CD4-positive, CD25-positive, alpha-beta regulatory T cell (primary cell): ENCODE results near the gene TIGD2. TPM values are rescaled to one million over a fixed set of nuclear protein-coding genes. Genes with fewer than 3 reads are reported as not detected.

ENCODE experiments used
- ATAC-seq, 2 donors: fragments of 150-1000 bp; cut with Tn5 transposase; one replicate each; pipeline ENCODE4 v1.10.0; 2021; ENCODE audit warnings: low read depth in 2 of 2, moderate number of reproducible peaks in 2 of 2, moderate library complexity in 1 of 2
- DNase-seq, 3 donors: peaks; one replicate each; pipeline versions ENCODE4 v3.0.0 to v3.0.0-alpha.2; 2012 to 2022; ENCODE audit warnings: mixed read lengths in 1 of 3
- H3K27ac ChIP-seq: one replicate; pipeline ENCODE4 v1.7.0; 2013; ENCODE audit warnings: mild to moderate bottlenecking, low read length; ENCODE audit not compliant: insufficient read depth, poor library complexity, severe bottlenecking
- H3K27me3 ChIP-seq: one replicate; pipeline ENCODE4 v1.7.0; 2013; ENCODE audit warnings: low read length; ENCODE audit not compliant: control insufficient read depth, insufficient read depth
- H3K36me3 ChIP-seq: one replicate; pipeline ENCODE4 v1.7.0; 2013; ENCODE audit warnings: mild to moderate bottlenecking, low read length, moderate library complexity; ENCODE audit not compliant: control insufficient read depth, insufficient read depth
- H3K4me1 ChIP-seq: 2 replicates; pipeline ENCODE4 v1.7.0; 2013; ENCODE audit warnings: mild to moderate bottlenecking, low read length; ENCODE audit not compliant: insufficient read depth, control insufficient read depth, poor library complexity, severe bottlenecking
- H3K4me3 ChIP-seq: one replicate; pipeline ENCODE4 v1.7.0; 2013; ENCODE audit warnings: low read depth, mild to moderate bottlenecking, low read length, moderate library complexity
- H3K9me3 ChIP-seq, 2 experiments: 1 replicate in 1 of 2; 2 replicates in 1 of 2; pipeline ENCODE4 v1.7.0; 2013; ENCODE audit warnings: low read length in 2 of 2, mild to moderate bottlenecking in 1 of 2, moderate library complexity in 1 of 2; ENCODE audit not compliant: control insufficient read depth in 2 of 2
- H3K27ac Mint-ChIP-seq, 3 donors: one replicate each; pipeline ENCODE4 v1.8.0; 2020 to 2022; ENCODE audit warnings: mild to moderate bottlenecking in 3 of 3, mixed read lengths in 3 of 3, moderate library complexity in 2 of 3
- H3K27me3 Mint-ChIP-seq: one replicate; pipeline ENCODE4 v1.8.0; 2022; ENCODE audit warnings: mild to moderate bottlenecking, mixed read lengths
- H3K36me3 Mint-ChIP-seq: one replicate; pipeline ENCODE4 v1.8.0; 2020; ENCODE audit warnings: mixed read lengths
- H3K4me1 Mint-ChIP-seq, 4 donors: one replicate each; pipeline ENCODE4 v1.8.0; 2020 to 2022; ENCODE audit warnings: mixed read lengths in 4 of 4, mild to moderate bottlenecking in 1 of 4
- H3K4me3 Mint-ChIP-seq, 4 donors: one replicate each; pipeline ENCODE4 v1.8.0; 2020 to 2022; ENCODE audit warnings: mild to moderate bottlenecking in 4 of 4, mixed read lengths in 4 of 4, moderate library complexity in 3 of 4
- H3K9me3 Mint-ChIP-seq, 7 donors: one replicate each; pipeline ENCODE4 v1.8.0; 2020 to 2022; ENCODE audit warnings: mixed read lengths in 7 of 7, mild to moderate bottlenecking in 3 of 7, moderate library complexity in 2 of 7
- polyA plus RNA-seq, 4 donors: library from polyadenylated mRNA; unstranded; fragments of 300-500 nt; fragmentation: Illumina TruSeq; gene quantifications; one replicate each; pipeline ENCODE4 v1.2.3, GENCODE V29; 2021
- total RNA-seq: library from RNA; stranded (reverse); gene quantifications from one replicate; pipeline ENCODE4 v1.2.3, GENCODE V29; 2022

TIGD2 gene
- total and polyA plus RNA-seq, 5 donors from 2014 or later, result 4.0 to 7.4 (median 6.0) TPM

- ATAC-seq (no peak), DNase-seq (no peak)
Measured at GRCh38 chr4:89077761-89078160, 33.6 kb upstream of the TIGD2 start.

DNA sequence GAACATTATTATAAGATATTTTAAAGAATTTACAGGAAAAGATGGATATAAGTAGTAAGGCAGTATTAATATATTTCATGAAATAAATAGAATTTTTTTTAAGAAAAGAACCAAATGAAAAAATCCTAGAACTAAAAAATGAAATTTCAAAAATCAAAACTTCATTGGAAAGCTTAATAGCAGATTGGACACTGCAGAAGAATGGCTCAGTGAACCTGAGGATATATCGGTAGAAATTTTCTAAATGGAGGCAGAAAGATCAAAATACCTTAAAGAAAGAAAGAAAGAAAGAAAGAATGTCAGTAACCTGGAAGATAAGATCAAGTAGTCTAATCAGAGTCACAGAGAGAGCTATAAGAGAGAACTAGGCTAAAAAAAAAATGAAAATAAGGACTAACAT lies 33.0 kb upstream of the TIGD2 start:
- no peak overlapping the region for H3K4me3 Mint-ChIP-seq

More at GRCh38 chr4:89077761-89078160, 33.6 kb upstream of the TIGD2 start:
- H3K9me3 ChIP-seq, result peaks cover 0 to 8% of the 10 kb centered on the region in 2 experiments
- H3K27ac Mint-ChIP-seq, result no peak overlapping the region
- H3K27ac ChIP-seq, result no peak overlapping the region
- H3K4me3 ChIP-seq, result no peak overlapping the region
- no peaks in the 10 kb centered on the region for H3K27me3 ChIP-seq
- H3K4me3 Mint-ChIP-seq, result no peak overlapping the region
- H3K4me1 ChIP-seq, result no peaks in the 10 kb centered on the region
- H3K36me3 ChIP-seq, result no peaks in the 10 kb centered on the region
- peaks cover 0 to 34% (median 9%) of the 10 kb centered on the region in 7 donors for H3K9me3 Mint-ChIP-seq
- no peaks in the 10 kb centered on the region for H3K27me3 Mint-ChIP-seq
- H3K36me3 Mint-ChIP-seq, result peaks cover 8% of the 10 kb centered on the region
- H3K4me1 Mint-ChIP-seq, result peaks cover 0 to 7% (median 6%) of the 10 kb centered on the region in 4 donors

DNA sequence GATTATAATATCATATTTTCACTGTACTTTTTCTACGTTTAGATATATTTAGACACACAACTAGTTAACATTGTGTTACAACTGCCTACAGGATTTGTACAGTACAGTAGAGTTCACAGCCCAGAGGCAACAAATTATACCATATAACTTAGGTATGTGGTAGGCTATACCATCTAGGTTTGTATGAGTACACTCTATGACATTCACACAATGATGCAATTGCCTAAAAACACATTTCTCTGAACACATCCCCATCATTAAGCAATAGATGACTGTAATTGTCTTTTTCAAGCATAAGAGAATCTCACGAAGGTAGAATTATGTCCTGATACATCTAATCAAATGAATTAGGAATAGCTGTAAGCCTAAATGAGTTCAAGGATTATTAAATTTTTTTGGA lies 12.3 kb upstream of the TIGD2 start:
- H3K36me3 Mint-ChIP-seq, result no peaks in the 10 kb centered on the region
- H3K4me1 Mint-ChIP-seq, result peaks cover 5 to 21% (median 11%) of the 10 kb centered on the region in 4 donors
- DNase-seq (no peak), ATAC-seq (no peak)
- no peak overlapping the region for H3K27ac ChIP-seq
- no peak overlapping the region for H3K27ac Mint-ChIP-seq
- no peaks in the 10 kb centered on the region for H3K9me3 ChIP-seq
- peaks cover 0 to 2% (median 0%) of the 10 kb centered on the region in 7 donors for H3K9me3 Mint-ChIP-seq
- no peak overlapping the region for H3K4me3 ChIP-seq
- no peaks in the 10 kb centered on the region for H3K27me3 Mint-ChIP-seq
- no peaks in the 10 kb centered on the region for H3K27me3 ChIP-seq
- H3K36me3 ChIP-seq, result no peaks in the 10 kb centered on the region
- H3K4me1 ChIP-seq, result no peaks in the 10 kb centered on the region
- no peak overlapping the region for H3K4me3 Mint-ChIP-seq

More for the DNA sequence above, 33.0 kb upstream of the TIGD2 start:
- H3K27ac ChIP-seq, result no peak overlapping the region
- H3K4me1 ChIP-seq, result no peaks in the 10 kb centered on the region
- DNase-seq (no peak), ATAC-seq (no peak)
- H3K4me3 ChIP-seq, result no peak overlapping the region
- peaks cover 8% of the 10 kb centered on the region for H3K36me3 Mint-ChIP-seq
- peaks cover 0 to 8% of the 10 kb centered on the region in 2 experiments for H3K9me3 ChIP-seq
- peaks cover 0 to 34% (median 9%) of the 10 kb centered on the region in 7 donors for H3K9me3 Mint-ChIP-seq
- no peaks in the 10 kb centered on the region for H3K27me3 ChIP-seq
- H3K27me3 Mint-ChIP-seq, result no peaks in the 10 kb centered on the region
- H3K36me3 ChIP-seq, result no peaks in the 10 kb centered on the region
- peaks cover 0 to 7% (median 6%) of the 10 kb centered on the region in 4 donors for H3K4me1 Mint-ChIP-seq
- H3K27ac Mint-ChIP-seq, result no peak overlapping the region

- Histone ChIP-seq H3K27ac (no peak overlapping the region), H3K4me3 (no peak overlapping the region), H3K4me1 (no peaks in the 10 kb centered on the region), H3K27me3 (no peaks in the 10 kb centered on the region), H3K9me3 (no peaks in the 10 kb centered on the region), H3K36me3 (no peaks in the 10 kb centered on the region)
- Mint-ChIP-seq H3K9me3 (peaks cover 0 to 2% (median 0%) of the 10 kb centered on the region in 7 donors), H3K27me3 (no peaks in the 10 kb centered on the region), H3K36me3 (no peaks in the 10 kb centered on the region), H3K4me3 (no peak overlapping the region), H3K27ac (no peak overlapping the region), H3K4me1 (peaks cover 8 to 22% (median 11%) of the 10 kb centered on the region in 4 donors)
- ATAC-seq (no peak), DNase-seq (no peak)
Measured at GRCh38 chr4:89099471-89099870, 11.9 kb upstream of the TIGD2 start.

DNA sequence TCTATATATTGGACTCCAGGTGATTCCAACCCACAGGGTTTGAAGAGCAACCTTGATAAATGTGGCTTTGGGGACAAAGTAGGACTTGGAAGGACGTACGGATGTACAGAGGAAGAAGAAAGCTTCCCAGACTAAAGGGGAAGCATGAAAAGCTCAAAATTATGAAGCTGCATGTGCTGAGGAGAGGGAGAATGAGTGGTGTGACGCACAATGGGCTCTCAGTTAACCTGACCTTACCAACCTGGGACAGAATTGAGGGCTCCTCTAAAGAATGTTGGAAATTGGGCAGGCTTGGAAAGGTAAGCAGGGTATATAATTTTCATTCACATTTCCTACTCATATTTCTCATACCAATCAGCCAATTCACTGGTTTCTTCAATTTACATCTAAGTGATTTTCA lies 10.5 kb upstream of the TIGD2 start:
- no peaks in the 10 kb centered on the region for H3K36me3 Mint-ChIP-seq
- no peak for DNase-seq
- H3K27me3 ChIP-seq, result no peaks in the 10 kb centered on the region
- H3K4me3 Mint-ChIP-seq, result no peak overlapping the region
- H3K27ac Mint-ChIP-seq, result peak overlapping the region in 2 of 3 donors; percentile 23 to 80
- H3K27me3 Mint-ChIP-seq, result no peaks in the 10 kb centered on the region
- H3K4me3 ChIP-seq, result peak overlapping the region; percentile 24
- H3K4me1 Mint-ChIP-seq, result peaks cover 8 to 24% (median 12%) of the 10 kb centered on the region in 4 donors
- H3K27ac ChIP-seq, result no peak overlapping the region
- no peaks in the 10 kb centered on the region for H3K9me3 ChIP-seq
- H3K4me1 ChIP-seq, result no peaks in the 10 kb centered on the region
- H3K36me3 ChIP-seq, result no peaks in the 10 kb centered on the region
- H3K9me3 Mint-ChIP-seq, result peaks cover 0 to 2% (median 0%) of the 10 kb centered on the region in 7 donors
- ATAC-seq, result no peak

- Mint-ChIP-seq H3K36me3 (no peaks in the 10 kb centered on the region), H3K4me3 (peak overlapping the region in 2 of 4 donors; percentile 21 to 33), H3K27ac (peak overlapping the region in 2 of 3 donors; percentile 57 to 80), H3K4me1 (peaks cover 8 to 24% (median 12%) of the 10 kb centered on the region in 4 donors), H3K27me3 (no peaks in the 10 kb centered on the region), H3K9me3 (peaks cover 0 to 2% (median 0%) of the 10 kb centered on the region in 7 donors)
- H3K27ac ChIP-seq, result no peak overlapping the region
- H3K27me3 ChIP-seq, result no peaks in the 10 kb centered on the region
- peak overlapping the region; percentile 24 for H3K4me3 ChIP-seq
- no peaks in the 10 kb centered on the region for H3K9me3 ChIP-seq
- DNase-seq (no peak), ATAC-seq (peak in 1 of 2 donors; percentile 44)
- no peaks in the 10 kb centered on the region for H3K4me1 ChIP-seq
- no peaks in the 10 kb centered on the region for H3K36me3 ChIP-seq
Measured at GRCh38 chr4:89101256-89102161, 9.8 kb upstream of the TIGD2 start.

GRCh38 chr4:89105726-89106125 lies 5.6 kb upstream of the TIGD2 start:
- H3K4me3 Mint-ChIP-seq, result no peak overlapping the region
- H3K27me3 ChIP-seq, result no peaks in the 10 kb centered on the region
- no peak overlapping the region for H3K27ac Mint-ChIP-seq

More at GRCh38 chr4:89105726-89106125, 5.6 kb upstream of the TIGD2 start:
- DNase-seq (no peak), ATAC-seq (no peak)
- peaks cover 11% of the 10 kb centered on the region for H3K27me3 Mint-ChIP-seq
- no peaks in the 10 kb centered on the region for H3K36me3 Mint-ChIP-seq
- H3K9me3 Mint-ChIP-seq, result peaks cover 0 to 2% (median 0%) of the 10 kb centered on the region in 7 donors
- Histone ChIP-seq H3K27ac (no peak overlapping the region), H3K36me3 (no peaks in the 10 kb centered on the region), H3K4me1 (peaks cover 8% of the 10 kb centered on the region), H3K4me3 (no peak overlapping the region), H3K9me3 (no peaks in the 10 kb centered on the region)
- H3K4me1 Mint-ChIP-seq, result peaks cover 15 to 28% (median 21%) of the 10 kb centered on the region in 4 donors
